SK-N-MC (cell line): Measurements from ENCODE around the gene KRT12.

Experiments
- EZH2 ChIP-seq: fragments of 200-600 bp; sonication (generic); IDR thresholded peaks from one replicate; pipeline ENCODE4 v1.6.1; 2017; ENCODE audit warnings: antibody characterized with exemption
- FOXP2 ChIP-seq: optimal IDR thresholded peaks from 2 replicates; pipeline ENCODE3; 2011; ENCODE audit warnings: mild to moderate bottlenecking, moderate library complexity; ENCODE audit not compliant: insufficient read depth; ENCODE audit errors: extremely low read length, control extremely low read depth
- POLR2AphosphoS5 ChIP-seq: IDR thresholded peaks from 2 replicates; pipeline ENCODE4 v1.6.1; 2012; ENCODE audit warnings: mild to moderate bottlenecking, low read depth, low read length, borderline replicate concordance

- TF ChIP-seq POLR2AphosphoS5 (no peak), EZH2 (no peak), FOXP2 (no peak)
Observed at GRCh38 chr17:40824015-40824832, 42.8 kb downstream of the KRT12 start.
